HL-60 (cell line): Measurements from ENCODE around the gene GALNS.

Experiments
- DNase-seq, 2 experiments: peaks; one replicate each; pipeline ENCODE4 v3.0.0-alpha.2; 2010 to 2020; ENCODE audit warnings: low read depth in 1 of 2, low spot score in 1 of 2
- H3K27ac ChIP-seq: fragments of 250-450 bp; sonication (Bioruptor Pico); replicated peaks from 2 replicates; pipeline ENCODE4 v1.5.1; 2020; ENCODE audit warnings: mild to moderate bottlenecking, moderate library complexity
- H3K27me3 ChIP-seq: fragments of 250-450 bp; sonication (Bioruptor Pico); 2 replicates; pipeline ENCODE4 v1.5.1; 2021; ENCODE audit warnings: mild to moderate bottlenecking, moderate library complexity; ENCODE audit not compliant: insufficient read depth, poor library complexity, severe bottlenecking
- H3K4me3 ChIP-seq: replicated peaks from 2 replicates; pipeline ENCODE4 v1.5.1; 2011; ENCODE audit warnings: mild to moderate bottlenecking, control low read depth, low read length; ENCODE audit not compliant: insufficient read depth
- GABPA ChIP-seq: IDR thresholded peaks from 2 replicates; pipeline ENCODE4 v1.6.1; 2012; ENCODE audit warnings: low read depth
- POLR2AphosphoS5 ChIP-seq: IDR thresholded peaks from 2 replicates; pipeline ENCODE4 v1.6.1; 2012; ENCODE audit warnings: low read depth
- SPI1 ChIP-seq: IDR thresholded peaks from 2 replicates; pipeline ENCODE4 v1.6.1; 2012; ENCODE audit warnings: low read depth, mild to moderate bottlenecking, borderline replicate concordance
- TF ChIP-seq, protein P1 (sequence below): IDR thresholded peaks from 2 replicates; pipeline ENCODE4 v1.6.1; 2012; ENCODE audit warnings: low read depth; ENCODE audit not compliant: insufficient replicate concordance
- TF ChIP-seq, protein P2 (sequence below): IDR thresholded peaks from one replicate; pipeline ENCODE4 v1.5.1; 2011; ENCODE audit warnings: low read length, control low read depth, inconsistent platforms; ENCODE audit not compliant: insufficient read depth

The GALNS gene

DNA sequence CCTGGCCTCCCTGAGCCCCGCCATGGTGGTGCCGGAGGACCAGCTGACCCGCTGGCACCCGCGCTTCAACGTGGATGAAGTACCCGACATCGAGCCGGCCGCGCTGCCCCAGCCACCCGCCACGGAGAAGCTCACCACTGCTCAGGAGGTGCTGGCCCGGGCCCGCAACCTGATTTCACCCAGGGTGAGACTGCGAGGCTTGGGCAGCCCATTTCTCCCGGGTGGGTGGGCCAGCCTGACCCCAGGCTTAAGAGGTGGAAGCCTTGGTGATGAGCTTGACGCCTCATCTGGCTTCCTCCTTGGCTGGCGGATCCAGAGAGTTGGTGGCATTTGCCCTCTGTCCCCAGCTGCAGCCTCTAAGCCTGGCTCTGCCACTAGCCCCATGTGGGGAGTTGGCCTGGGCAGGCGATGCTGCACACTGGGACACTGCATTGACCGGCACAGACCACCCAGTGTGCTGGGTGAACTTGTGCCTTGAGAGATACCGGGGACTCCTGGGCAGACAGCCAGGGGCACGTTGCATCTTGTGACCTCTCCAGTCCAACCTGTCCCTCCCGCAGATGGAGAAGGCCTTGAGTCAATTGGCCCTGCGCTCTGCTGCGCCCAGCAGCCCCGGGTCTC, 50.1 kb downstream of the GALNS start:
- DNase-seq = no peak
- TF ChIP-seq GABPA = no peak
- TF ChIP-seq, protein P1, sequence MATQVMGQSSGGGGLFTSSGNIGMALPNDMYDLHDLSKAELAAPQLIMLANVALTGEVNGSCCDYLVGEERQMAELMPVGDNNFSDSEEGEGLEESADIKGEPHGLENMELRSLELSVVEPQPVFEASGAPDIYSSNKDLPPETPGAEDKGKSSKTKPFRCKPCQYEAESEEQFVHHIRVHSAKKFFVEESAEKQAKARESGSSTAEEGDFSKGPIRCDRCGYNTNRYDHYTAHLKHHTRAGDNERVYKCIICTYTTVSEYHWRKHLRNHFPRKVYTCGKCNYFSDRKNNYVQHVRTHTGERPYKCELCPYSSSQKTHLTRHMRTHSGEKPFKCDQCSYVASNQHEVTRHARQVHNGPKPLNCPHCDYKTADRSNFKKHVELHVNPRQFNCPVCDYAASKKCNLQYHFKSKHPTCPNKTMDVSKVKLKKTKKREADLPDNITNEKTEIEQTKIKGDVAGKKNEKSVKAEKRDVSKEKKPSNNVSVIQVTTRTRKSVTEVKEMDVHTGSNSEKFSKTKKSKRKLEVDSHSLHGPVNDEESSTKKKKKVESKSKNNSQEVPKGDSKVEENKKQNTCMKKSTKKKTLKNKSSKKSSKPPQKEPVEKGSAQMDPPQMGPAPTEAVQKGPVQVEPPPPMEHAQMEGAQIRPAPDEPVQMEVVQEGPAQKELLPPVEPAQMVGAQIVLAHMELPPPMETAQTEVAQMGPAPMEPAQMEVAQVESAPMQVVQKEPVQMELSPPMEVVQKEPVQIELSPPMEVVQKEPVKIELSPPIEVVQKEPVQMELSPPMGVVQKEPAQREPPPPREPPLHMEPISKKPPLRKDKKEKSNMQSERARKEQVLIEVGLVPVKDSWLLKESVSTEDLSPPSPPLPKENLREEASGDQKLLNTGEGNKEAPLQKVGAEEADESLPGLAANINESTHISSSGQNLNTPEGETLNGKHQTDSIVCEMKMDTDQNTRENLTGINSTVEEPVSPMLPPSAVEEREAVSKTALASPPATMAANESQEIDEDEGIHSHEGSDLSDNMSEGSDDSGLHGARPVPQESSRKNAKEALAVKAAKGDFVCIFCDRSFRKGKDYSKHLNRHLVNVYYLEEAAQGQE = no peak
- TF ChIP-seq, protein P2, sequence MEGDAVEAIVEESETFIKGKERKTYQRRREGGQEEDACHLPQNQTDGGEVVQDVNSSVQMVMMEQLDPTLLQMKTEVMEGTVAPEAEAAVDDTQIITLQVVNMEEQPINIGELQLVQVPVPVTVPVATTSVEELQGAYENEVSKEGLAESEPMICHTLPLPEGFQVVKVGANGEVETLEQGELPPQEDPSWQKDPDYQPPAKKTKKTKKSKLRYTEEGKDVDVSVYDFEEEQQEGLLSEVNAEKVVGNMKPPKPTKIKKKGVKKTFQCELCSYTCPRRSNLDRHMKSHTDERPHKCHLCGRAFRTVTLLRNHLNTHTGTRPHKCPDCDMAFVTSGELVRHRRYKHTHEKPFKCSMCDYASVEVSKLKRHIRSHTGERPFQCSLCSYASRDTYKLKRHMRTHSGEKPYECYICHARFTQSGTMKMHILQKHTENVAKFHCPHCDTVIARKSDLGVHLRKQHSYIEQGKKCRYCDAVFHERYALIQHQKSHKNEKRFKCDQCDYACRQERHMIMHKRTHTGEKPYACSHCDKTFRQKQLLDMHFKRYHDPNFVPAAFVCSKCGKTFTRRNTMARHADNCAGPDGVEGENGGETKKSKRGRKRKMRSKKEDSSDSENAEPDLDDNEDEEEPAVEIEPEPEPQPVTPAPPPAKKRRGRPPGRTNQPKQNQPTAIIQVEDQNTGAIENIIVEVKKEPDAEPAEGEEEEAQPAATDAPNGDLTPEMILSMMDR = no peak
- no peak; the same call in 1 of the 2 replicates for TF ChIP-seq POLR2AphosphoS5
- no peak for TF ChIP-seq SPI1
- H3K27me3 ChIP-seq = no peaks in the 10 kb centered on the region
- no peak overlapping the region for H3K27ac ChIP-seq
- H3K4me3 ChIP-seq = no peak overlapping the region

DNA sequence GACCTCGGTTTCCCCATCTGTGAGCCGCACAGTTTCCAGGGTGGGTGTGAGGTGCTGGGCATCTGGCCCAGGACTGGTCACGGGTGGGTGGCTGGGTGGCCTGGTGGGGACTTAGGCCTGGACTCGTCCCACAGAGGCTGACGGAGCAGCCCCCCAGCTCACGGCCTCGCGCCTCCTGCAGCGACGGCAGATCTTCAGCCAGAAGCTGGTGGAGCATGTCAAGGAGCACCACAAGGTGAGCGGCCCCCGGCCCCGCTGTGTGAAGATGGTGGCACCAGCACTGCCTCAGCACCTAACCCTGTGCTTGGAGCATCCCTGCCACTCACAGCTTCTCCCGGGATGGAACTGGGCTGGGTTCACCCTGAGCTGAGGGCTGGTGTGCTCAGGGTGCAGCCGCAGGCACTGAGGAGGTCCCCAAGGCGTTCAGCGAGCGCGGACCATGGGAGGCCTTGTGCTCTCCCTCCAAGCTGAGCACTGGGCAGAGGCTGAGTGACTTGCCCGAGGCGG, 50.8 kb downstream of the GALNS start:
- no peaks in the 10 kb centered on the region for H3K27me3 ChIP-seq
- H3K27ac ChIP-seq = peak overlapping the region; percentile 84
- H3K4me3 ChIP-seq = peak overlapping the region; percentile 67
- no peak for DNase-seq
- TF ChIP-seq POLR2AphosphoS5 (no peak; the same call in 1 of the 2 replicates), SPI1 (no peak), GABPA (no peak)
- TF ChIP-seq, protein P2 = no peak
- TF ChIP-seq, protein P1 = no peak

DNA sequence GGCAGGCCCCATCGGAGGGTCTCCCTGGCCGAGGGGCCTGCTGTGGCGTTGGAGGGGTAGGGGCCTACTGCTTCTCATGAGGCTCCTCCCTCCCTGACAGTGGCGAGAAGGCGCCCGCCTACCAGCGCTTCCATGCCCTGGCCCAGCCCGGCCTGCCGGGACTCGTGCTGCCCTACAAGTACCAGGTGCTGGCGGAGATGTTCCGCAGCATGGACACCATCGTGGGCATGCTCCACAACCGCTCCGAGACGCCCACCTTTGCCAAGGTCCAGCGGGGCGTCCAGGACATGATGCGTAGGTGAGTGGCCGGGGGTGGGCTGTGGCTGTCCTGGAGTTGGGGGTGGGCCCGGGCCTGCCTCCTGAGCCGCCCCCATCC, 51.4 kb downstream of the GALNS start:
- H3K4me3 ChIP-seq = peak overlapping the region; percentile 67

More for the DNA sequence above, 51.4 kb downstream of the GALNS start:
- Histone ChIP-seq H3K27ac (peak overlapping the region; percentile 84), H3K27me3 (no peaks in the 10 kb centered on the region)
- DNase-seq = no peak
- TF ChIP-seq, protein P1 = no peak
- TF ChIP-seq GABPA = no peak
- TF ChIP-seq, protein P2 = no peak
- TF ChIP-seq POLR2AphosphoS5 = no peak; the same call in 1 of the 2 replicates
- no peak for TF ChIP-seq SPI1
